Glomerular visceral epithelial cell (primary cell): ENCODE results near the gene KDM4D.
"Not testable (repeated sequence)": the region's sequence is repeated elsewhere in the genome, so short reads cannot be mapped to it uniquely, and the experiment has no call there.

Source experiments
- DNase-seq: peaks from one replicate; pipeline ENCODE4 v3.0.0-alpha.2; 2016; ENCODE audit errors: extremely low spot score

KDM4D gene

GRCh38 chr11:95033051-95033450 is 59.5 kb downstream of the KDM4D start:
- DNase-seq = no peak

GRCh38 chr11:95035316-95035715 is 61.8 kb downstream of the KDM4D start:
- DNase-seq = no peak

GRCh38 chr11:95037356-95038035 is 64.0 kb downstream of the KDM4D start:
- not testable (repeated sequence) for DNase-seq

- no peak for DNase-seq
These were observed 68.7 kb downstream of the KDM4D start for GRCh38 chr11:95042239-95042638.

GRCh38 chr11:95042906-95043305 is 69.4 kb downstream of the KDM4D start:
- DNase-seq = no peak

- DNase-seq = no peak
These were observed 70.5 kb downstream of the KDM4D start for GRCh38 chr11:95044010-95044409.

- DNase-seq = no peak
These were observed 72.3 kb downstream of the KDM4D start for GRCh38 chr11:95045812-95046211.
